HG03558 (cell line): Measurements from ENCODE around the gene GALNT10.
"Not testable (repeated sequence)": the region's sequence is repeated elsewhere in the genome, so short reads cannot be mapped to it uniquely, and the experiment has no call there.

Experiments
- ATAC-seq: cut with Tn5 transposase; IDR thresholded peaks from one replicate; pipeline ENCODE4 v1.9.1; 2021; ENCODE audit warnings: moderate number of reproducible peaks; ENCODE audit not compliant: unreplicated experiment; ENCODE audit errors: extremely low read depth

GALNT10 gene, protein sequence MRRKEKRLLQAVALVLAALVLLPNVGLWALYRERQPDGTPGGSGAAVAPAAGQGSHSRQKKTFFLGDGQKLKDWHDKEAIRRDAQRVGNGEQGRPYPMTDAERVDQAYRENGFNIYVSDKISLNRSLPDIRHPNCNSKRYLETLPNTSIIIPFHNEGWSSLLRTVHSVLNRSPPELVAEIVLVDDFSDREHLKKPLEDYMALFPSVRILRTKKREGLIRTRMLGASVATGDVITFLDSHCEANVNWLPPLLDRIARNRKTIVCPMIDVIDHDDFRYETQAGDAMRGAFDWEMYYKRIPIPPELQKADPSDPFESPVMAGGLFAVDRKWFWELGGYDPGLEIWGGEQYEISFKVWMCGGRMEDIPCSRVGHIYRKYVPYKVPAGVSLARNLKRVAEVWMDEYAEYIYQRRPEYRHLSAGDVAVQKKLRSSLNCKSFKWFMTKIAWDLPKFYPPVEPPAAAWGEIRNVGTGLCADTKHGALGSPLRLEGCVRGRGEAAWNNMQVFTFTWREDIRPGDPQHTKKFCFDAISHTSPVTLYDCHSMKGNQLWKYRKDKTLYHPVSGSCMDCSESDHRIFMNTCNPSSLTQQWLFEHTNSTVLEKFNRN

DNA sequence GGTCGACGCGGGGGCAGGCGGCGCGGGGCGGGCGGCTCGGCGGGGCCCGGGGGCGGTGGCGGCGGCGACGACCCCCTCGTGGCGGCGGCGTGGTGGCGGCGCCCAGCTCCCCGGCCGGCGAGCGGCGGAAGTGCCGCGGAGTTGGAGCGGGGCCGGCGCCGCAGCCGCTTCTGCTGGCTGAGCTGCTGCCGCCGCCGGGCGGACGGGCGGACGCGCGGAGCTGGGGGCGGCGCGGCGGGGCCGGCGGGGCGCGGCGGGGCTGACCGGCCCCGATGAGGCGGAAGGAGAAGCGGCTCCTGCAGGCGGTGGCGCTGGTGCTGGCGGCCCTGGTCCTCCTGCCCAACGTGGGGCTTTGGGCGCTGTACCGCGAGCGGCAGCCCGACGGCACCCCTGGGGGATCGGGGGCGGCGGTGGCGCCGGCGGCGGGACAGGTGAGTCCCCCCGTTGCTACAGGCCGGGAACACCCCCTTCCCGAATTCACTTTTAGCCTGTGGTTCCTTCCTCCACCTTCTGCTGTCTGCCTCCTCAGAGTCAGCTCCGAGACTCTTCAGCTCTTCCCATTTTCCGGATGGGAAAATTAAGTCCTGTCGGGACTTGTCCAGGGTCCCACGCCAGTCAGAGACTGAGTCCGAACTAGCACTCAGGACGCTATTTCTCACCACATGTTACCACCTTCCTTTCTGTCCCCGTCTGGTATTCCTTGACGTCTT lies at the start of gene GALNT10:
GALNT10 (plus strand) TSS at position 139 of the 710 bp plus-strand sequence; CDS start at position 273, 134 bp downstream.
- peak; percentile 55 for ATAC-seq

DNA sequence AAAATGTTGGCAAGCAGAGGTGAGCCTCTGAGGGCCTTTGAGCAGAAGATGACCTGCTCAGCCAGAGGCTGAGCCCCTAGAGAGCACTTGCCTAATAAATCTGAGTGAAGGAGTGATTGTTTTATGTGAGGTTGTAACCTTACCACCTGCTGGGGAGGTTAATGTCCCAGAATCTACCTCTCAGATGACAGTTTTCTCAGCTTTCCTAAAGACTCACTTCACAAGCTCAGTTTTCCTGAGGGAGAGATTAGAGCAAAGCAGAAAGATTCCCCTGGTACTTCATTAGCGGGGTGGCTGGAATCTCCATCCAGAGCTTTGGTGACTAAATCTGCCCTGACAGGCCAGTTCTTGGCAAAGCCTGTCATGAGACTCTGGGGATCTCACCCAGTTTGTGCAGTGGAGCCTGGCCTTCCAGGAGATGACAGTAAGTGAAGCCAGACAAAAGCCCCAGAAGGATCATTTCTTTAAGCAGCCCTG lies 48.8 kb upstream of the GALNT10 start:
- ATAC-seq = no peak

DNA sequence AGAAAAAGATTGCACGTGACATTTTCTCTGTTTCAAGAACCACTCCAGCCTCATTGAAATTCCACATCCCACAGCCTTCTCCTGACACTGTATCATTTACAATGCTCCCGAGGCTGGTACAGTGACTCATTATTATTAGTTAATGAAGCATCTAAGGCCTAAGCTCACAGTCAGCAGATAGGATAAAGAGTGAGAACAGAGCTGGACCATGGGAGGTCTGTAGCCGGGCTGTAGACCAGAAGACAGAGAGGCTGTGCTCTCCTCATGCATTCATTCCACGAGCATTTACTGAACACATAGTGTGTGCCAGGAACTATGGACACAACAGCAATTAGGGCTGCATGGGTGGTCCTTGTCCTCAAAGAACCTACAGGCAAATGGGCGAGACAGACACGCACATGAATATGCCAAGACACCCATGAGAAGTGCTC lies 47.3 kb upstream of the GALNT10 start:
- no peak for ATAC-seq

DNA sequence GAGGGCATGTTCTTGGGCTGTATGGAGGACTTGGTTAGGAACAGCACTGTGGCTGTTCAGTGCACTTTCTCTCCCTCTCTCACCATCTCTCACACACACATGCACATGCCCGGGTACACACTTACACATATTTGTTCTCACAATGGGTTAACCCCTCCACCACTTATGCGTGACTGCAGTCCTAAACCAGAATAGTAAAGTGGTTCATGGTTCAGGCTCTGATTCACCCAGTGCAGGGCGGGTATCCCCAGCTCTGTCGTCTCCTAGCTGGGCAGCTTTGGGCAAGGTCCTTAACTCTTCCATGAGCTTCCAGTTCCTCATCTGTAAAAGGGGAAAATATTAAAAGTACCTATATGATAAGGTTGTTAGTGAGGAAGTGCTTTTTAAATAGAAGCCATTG lies 45.3 kb upstream of the GALNT10 start:
- ATAC-seq = no peak

DNA sequence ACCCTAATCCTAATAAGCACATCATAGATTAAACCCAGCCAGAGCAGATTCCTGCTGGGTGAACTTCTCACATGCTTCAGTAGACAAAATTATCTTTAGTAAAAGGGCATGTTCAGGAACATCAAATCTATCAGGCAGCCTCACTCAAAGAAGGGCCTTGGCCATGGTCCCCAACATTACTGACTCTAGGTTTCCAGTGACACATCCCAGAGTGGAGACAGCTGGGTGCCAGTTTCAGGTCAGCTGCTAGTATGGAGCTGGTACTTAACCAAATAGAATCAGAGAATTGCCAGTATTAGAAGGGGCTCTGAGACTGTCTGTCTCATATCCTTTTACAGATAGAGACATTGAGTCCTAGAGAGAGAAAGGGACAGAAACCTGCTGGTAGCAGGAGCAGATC lies 44.1 kb upstream of the GALNT10 start:
- ATAC-seq = no peak

DNA sequence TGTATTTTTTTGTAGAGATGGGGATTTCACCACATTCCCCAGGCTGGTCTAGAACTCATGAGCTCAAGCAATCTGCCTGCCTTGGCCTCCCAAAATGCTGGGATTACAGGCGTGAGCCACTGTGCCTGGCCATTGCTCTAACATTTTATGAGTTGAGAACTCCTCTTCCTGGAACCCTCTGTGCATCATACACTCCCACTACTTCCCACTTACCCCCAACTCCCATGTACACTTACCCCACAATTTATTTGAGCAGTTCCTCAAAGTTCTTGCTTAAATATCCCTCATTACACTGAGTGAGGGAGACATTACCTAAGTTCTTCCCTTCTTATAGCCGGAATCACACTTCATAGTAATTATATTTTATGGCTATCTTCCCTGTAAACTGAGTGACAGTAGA lies 42.9 kb upstream of the GALNT10 start:
- ATAC-seq = no peak

GRCh38 chr5:154150471-154150870 lies 40.1 kb upstream of the GALNT10 start:
- not testable (repeated sequence) for ATAC-seq

DNA sequence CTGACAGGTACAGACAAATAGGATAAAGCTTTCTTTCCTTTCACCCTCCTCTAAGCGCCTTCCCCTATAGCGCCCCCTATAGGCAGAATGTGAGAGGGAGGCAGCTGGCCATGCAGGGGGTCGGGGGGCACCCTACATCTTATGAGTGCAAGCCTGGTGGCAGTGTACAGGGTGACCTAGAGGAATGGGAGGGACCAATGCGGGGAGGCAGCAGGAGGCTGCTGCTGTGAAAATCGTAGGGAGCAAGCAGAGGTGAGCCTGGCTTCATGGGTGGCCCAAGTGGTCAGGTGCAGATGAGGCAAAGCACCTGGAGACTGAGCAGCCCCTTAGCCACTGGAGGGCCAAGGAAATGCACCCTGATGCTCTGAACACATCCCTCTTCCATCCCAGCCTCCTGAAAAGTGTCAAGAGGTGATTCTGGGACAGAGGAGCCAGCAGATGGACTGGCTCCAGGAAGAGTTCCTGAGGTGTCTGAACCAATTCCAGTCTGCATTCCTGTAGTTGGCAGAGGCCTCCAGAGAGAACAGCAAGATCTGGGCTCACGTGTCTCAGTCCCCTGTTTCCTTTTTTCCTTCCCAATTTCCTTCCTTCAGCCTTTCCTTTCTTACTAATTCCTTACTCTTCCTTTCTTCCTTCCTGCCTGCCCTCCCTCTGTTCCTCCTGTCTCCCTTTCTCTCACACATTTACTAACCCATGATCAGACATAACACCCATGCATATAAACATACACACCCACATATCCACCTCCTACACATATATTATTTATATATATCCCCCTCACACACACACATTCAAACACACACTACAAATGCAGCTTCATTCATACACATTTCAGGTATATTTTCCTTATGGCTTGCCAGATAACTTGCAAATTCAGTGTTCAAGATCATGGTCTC lies 32.8 kb upstream of the GALNT10 start:
- no peak for ATAC-seq

DNA sequence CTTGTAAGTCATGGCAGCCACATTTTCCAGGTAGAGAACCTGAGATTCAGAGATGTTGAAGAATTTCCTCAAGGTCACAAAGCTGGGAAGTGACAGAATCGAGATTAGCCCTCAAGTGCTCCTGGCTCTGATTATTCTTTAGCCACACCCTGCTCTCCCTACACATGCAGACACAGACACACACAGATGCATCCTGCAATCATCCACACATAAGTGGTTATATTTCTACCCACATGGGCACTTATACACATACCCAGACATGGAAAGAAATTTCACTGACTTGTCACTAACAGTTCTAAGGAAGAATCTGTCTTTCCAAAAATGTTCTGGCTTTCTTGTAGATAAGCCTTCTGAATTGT lies 32.2 kb upstream of the GALNT10 start:
- no peak for ATAC-seq

DNA sequence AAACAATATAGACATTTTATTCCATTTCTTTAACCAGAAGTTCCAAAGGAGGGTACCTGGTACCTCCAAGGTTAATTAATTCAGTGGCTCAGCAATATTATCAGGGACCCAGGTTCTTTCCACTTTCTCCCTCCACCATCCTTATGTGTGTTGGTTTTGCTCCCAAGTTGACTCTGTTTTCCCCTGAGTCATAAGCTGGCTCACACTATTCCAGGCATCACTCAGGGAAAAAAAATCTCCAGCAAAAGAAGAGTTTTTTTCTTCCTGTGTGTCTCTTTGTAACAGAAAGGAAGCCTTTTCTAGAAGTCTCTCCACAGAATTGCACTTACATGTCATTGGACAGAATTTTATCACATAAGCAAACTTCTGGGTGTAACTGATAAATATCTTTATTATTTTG lies 31.2 kb upstream of the GALNT10 start:
- no peak for ATAC-seq

DNA sequence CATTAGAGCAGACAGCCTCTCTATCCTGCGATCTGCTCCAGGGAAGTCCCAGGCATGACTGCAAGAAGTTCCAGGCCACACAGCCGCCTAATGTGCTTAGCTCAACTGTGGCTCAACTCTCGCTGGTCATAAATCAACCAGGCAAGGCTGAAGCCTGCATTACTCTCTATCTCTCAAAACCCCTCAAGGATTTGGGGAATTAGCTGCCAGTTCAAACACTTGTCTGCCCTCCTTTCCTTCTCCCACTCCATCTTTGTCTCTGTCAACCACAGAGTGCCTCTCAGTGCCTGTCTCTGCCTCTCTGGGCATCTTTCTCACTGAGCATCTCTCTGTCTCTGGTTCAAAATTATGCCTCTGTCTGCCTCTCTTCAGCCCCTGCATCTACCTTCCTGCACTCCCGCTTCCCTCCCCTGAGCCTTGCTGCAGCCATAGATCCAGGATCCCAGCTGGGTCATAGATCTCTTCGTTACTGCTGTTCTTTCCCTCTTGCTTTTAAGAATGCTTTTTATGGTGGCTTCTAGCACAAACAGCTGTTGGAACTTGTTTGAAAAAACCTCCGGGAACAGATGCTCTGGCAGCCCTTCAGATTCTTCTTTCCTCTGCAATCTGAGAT lies 27.9 kb upstream of the GALNT10 start:
- no peak for ATAC-seq

DNA sequence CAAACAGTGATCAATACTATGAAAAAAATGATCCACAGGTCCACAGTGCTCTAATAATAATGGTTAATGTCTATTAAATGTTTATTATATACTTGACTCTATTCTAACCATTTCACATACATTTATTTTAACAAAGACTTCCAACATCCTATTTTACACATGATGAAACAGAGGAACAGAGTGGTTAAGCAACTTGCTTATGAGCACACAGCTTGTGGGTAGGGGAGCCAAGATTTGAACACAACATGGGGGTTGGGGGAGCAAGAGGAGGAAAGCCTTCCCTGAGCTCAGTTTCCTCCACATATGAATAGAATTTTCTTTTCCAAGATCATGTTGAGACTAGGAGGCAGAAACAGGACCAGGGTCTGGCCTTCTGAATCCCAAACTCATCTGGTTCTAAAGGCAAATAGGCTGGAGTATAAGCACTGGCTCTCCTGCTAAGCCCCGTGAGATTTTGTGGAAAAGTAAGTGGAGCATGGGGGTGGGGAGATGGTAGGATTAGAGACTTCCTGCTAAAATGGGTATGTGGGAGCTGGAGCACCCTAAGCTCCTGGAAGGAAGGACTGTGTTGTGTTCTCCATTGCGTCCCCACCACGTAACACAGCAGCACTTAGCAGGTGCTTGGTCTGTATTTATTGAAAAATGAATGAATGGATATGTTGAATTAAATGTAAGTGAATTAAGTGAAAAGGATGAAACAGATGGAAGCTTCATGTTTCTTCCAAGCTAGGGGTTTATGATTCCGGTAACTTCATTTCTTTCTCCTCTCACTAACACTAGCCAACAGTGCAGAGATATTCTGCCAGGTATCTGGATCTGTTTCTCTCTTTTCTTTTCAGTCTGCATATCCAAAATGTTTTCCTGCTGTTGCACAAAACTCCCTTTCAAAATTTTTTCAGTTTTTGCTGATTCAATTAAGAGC lies 26.9 kb upstream of the GALNT10 start:
- ATAC-seq = no peak

- no peak for ATAC-seq
These were observed 26.3 kb upstream of the GALNT10 start for GRCh38 chr5:154164249-154164581.

GRCh38 chr5:154165886-154166285 lies 24.6 kb upstream of the GALNT10 start:
- no peak for ATAC-seq

DNA sequence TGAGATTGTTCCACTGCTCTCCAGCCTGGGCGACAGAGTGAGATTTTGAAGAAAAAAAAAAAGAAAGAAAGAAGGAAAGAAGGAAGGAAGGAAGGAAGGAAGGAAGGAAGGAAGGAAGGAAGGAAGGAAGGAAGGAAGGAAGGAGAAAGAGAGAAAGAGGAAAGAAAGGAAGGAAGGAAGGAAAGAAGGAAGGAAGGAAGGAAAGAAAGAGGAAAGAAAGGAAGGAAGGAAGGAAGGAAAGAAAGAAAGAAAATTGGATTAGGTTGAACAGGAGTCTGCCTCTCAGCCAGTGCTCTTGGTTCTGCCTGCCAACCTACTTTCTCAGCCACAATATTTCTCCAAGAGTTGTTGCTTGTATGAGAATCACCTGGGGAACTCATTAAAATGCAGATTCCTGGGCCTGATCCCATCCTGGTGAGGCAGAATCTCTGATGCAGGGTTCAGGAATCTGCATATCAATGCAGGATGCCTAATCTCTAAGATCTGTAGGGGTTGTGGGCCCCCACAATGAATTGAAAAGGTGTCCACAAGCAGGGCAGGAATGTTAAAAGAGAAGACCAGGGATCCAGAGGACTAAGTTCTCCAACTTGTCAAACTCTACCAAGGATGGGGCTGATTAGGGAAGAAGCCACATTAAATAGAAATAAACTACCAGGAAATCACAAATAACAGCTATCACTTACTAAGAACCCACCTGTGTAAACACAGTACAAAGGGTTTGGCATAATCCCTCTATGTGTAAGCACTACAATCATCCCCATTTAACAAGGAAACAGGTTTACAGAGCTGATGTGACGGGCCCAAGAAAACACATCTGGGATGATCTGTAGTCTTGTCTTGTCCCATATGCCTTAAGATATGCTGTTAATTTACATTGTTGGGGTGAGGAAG lies 23.4 kb upstream of the GALNT10 start:
- ATAC-seq = no peak

GRCh38 chr5:154168395-154168794 lies 22.1 kb upstream of the GALNT10 start:
- no peak for ATAC-seq

- no peak for ATAC-seq
These were observed 17.7 kb upstream of the GALNT10 start for GRCh38 chr5:154172785-154173184.

DNA sequence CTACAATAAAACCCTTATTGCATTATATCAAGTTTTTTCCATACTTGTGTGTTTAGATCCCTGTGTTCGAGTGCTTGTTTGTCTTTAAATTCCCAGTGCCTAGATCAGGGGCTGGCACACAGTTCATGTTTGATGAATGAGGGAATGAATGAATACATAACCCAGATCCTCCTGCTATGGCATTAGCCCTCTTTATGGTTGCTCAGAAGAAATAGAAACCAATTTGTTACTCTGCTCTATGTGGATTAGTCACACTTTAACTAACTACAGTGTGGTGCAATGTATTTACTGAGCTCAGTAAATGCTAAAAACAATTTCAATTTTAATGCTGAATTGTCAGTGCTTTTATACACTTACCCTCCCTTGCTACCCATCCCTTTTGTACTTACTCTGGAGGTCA lies 16.4 kb upstream of the GALNT10 start:
- no peak for ATAC-seq
